GM18858 (cell line): ENCODE measurements around the gene HOXB5.

Source experiments
- ATAC-seq: cut with Tn5 transposase; IDR thresholded peaks from one replicate; pipeline ENCODE4 v1.9.1; 2021; ENCODE audit not compliant: unreplicated experiment

Gene HOXB5

GRCh38 chr17:48563867-48564187 lies 29.8 kb downstream of the HOXB5 start:
- ATAC-seq = no peak

- ATAC-seq = no peak
Measured at GRCh38 chr17:48563385-48563838, 30.2 kb downstream of the HOXB5 start.

- ATAC-seq = no peak
Measured at GRCh38 chr17:48562934-48563333, 30.6 kb downstream of the HOXB5 start.

- ATAC-seq = no peak
Measured at GRCh38 chr17:48561884-48562810, 31.4 kb downstream of the HOXB5 start.

- ATAC-seq = no peak
Measured at GRCh38 chr17:48559840-48560817, 33.5 kb downstream of the HOXB5 start.

- ATAC-seq = no peak
Measured at GRCh38 chr17:48559122-48559839, 34.3 kb downstream of the HOXB5 start.

GRCh38 chr17:48558831-48559121 lies 34.8 kb downstream of the HOXB5 start:
- no peak for ATAC-seq

- no peak for ATAC-seq
Measured at GRCh38 chr17:48558057-48558830, 35.3 kb downstream of the HOXB5 start.

- no peak for ATAC-seq
Measured at GRCh38 chr17:48556576-48557401, 36.8 kb downstream of the HOXB5 start.

- no peak for ATAC-seq
Measured at GRCh38 chr17:48556229-48556575, 37.4 kb downstream of the HOXB5 start.

- no peak for ATAC-seq
Measured at GRCh38 chr17:48555258-48556228, 38.0 kb downstream of the HOXB5 start.

- no peak for ATAC-seq
Measured at GRCh38 chr17:48554412-48555257, 38.9 kb downstream of the HOXB5 start.

GRCh38 chr17:48553826-48554225 lies 39.8 kb downstream of the HOXB5 start:
- ATAC-seq = no peak

- no peak for ATAC-seq
Measured at GRCh38 chr17:48553190-48553547, 40.4 kb downstream of the HOXB5 start.

GRCh38 chr17:48552466-48553189 lies 41.0 kb downstream of the HOXB5 start:
- ATAC-seq = no peak

- no peak for ATAC-seq
Measured at GRCh38 chr17:48551596-48552465, 41.7 kb downstream of the HOXB5 start.
